Measurements from ENCODE around the gene KLF2.

The KLF2 gene

DNA sequence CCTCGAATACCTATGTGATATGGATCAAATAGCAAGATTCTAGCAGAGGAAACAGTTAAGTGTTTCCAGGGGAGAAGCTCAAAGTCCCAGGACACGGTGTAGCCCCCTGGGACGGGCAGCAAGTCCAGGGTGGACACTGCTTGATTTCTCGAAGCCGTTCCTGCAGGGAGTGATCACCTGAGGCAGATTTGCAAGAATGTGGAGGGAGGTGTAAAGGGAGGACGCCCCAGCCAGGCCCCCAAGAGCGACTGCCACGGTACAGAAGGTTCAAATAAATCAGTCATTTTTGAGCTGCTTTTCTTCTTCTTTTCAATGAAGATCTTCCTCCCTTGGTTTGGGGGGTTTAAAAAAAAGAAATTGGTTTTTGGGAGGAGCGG lies 41.4 kb downstream of the KLF2 start:
- peak overlapping the region; percentile 80 for H3K27ac Mint-ChIP-seq
- H3K4me3 Mint-ChIP-seq = no peak overlapping the region
- H3K36me3 Mint-ChIP-seq (ENCODE audit: low read depth) = peaks cover 12% of the 10 kb centered on the region
- DNase-seq = no peak
- TF ChIP-seq, protein P1, sequence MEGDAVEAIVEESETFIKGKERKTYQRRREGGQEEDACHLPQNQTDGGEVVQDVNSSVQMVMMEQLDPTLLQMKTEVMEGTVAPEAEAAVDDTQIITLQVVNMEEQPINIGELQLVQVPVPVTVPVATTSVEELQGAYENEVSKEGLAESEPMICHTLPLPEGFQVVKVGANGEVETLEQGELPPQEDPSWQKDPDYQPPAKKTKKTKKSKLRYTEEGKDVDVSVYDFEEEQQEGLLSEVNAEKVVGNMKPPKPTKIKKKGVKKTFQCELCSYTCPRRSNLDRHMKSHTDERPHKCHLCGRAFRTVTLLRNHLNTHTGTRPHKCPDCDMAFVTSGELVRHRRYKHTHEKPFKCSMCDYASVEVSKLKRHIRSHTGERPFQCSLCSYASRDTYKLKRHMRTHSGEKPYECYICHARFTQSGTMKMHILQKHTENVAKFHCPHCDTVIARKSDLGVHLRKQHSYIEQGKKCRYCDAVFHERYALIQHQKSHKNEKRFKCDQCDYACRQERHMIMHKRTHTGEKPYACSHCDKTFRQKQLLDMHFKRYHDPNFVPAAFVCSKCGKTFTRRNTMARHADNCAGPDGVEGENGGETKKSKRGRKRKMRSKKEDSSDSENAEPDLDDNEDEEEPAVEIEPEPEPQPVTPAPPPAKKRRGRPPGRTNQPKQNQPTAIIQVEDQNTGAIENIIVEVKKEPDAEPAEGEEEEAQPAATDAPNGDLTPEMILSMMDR (IDR thresholded peaks at IDR 0.05) = no peak
- H3K4me1 Mint-ChIP-seq = peaks cover 30% of the 10 kb centered on the region
- no peaks in the 10 kb centered on the region for H3K27me3 Mint-ChIP-seq (ENCODE audit: low read depth, poor library complexity)
- no peaks in the 10 kb centered on the region for H3K9me3 Mint-ChIP-seq

DNA sequence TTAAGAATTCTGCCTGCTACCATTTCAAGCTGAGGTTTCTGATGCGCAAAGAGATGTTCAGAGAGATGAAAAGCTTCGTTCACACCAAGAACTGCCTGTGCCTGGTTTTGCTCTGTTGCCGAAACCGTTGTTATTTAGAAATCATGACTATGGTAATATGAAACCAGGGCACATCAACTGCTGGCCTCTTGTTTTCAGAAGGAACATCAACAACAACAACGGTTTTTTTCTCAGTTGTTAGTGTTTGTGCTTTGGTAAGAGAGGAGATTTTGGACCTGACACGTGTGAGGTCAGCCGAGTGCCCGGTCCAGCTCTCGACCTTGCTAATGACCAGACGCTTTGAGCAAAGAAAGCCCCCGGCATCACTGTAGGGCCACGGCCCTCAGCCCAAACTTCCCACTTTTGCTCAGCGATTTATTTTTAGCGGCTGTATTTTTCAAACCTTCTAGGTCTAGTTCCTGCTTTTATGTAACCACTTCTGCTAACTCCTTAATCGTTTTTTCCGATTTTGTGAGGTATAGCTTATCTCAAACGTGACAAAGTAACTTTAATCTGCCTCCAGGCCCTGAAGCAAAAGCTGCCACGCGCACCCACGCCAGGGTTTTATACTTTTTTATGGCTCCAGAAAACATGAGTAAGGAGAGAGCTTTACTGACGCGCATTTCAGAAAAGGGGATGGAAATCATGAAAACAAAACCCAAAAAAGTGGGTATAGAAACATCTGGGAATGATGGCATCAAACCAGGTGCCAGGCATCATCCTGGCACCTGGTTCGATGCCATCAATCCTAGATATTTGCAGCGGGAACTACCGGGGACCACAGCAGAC lies 42.0 kb downstream of the KLF2 start:
- Mint-ChIP-seq H3K4me3 (peak overlapping the region; percentile 33), H3K27me3 (ENCODE audit: low read depth, poor library complexity) (no peaks in the 10 kb centered on the region), H3K4me1 (peaks cover 24% of the 10 kb centered on the region), H3K27ac (peak overlapping the region; percentile 88), H3K36me3 (ENCODE audit: low read depth) (peaks cover 12% of the 10 kb centered on the region), H3K9me3 (no peaks in the 10 kb centered on the region)
- TF ChIP-seq, protein P1 (IDR thresholded peaks at IDR 0.05) = no peak
- DNase-seq = no peak

DNA sequence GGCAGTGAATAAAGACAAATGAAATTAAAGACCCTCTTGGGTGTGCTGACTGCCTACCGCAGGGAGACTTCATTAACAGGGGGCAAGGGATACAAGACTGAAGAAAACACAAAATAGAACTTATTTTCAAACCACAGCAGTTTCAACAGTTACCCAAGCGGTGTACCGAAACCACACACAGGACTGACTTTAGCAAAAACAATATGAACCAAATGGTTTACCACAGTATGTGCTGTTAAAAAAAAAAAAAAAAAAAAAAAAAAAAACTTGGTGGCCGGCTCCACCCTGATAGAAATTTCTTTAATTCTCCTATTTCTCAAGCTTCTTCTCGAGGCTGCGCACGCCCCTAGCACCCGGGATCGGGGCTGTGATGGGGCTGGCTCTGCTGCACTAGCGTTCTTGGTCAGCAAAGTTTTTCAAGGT lies 42.6 kb downstream of the KLF2 start:
- peaks cover 12% of the 10 kb centered on the region for H3K36me3 Mint-ChIP-seq (ENCODE audit: low read depth)
- TF ChIP-seq, protein P1 (IDR thresholded peaks at IDR 0.05) = no peak
- H3K4me1 Mint-ChIP-seq = peaks cover 18% of the 10 kb centered on the region
- H3K27me3 Mint-ChIP-seq (ENCODE audit: low read depth, poor library complexity) = no peaks in the 10 kb centered on the region
- H3K4me3 Mint-ChIP-seq = peak overlapping the region; percentile 33
- no peak overlapping the region for H3K27ac Mint-ChIP-seq
- no peak for DNase-seq
- no peaks in the 10 kb centered on the region for H3K9me3 Mint-ChIP-seq

DNA sequence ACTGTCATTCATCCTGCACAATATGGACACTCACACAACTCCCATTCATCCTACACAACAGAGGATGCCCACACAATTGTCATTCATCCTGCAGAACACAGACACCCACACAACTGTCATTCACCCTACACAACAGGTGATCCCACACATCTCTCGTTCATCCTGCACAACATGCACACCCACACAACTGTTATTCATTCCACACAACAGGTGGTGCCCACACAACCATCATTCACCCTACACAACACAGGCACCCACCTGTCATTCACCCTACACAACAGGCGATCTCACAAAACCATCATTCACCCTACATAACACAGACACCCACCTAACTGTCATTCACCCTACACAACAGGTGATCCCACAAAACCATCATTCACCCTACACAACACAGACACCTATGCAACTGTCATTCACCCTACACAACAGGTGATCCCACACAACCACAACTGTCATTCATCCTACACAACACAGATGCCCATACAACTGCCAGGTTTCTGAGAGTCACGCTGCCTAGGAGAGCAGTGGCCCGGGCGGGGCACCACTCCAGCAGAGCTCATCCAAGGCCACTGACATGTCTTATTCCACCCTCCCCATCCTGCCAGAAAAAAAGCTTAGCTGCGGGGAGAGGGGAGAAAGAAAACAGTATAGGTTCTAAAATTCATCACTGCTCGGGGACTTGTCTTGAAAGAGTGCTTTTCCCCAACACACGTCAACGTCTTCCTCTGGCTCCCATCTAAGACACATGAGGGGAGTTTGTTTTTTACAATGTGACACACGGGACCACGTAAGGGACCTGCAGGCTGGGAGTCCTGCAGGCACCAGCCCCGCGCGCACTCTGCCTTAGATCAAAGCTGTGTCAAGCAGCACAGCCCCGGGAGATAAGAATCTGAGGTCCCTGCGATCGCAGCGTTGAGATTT lies 44.0 kb downstream of the KLF2 start:
- peaks cover 16% of the 10 kb centered on the region for H3K36me3 Mint-ChIP-seq (ENCODE audit: low read depth)
- peaks cover 21% of the 10 kb centered on the region for H3K4me1 Mint-ChIP-seq
- H3K9me3 Mint-ChIP-seq = no peaks in the 10 kb centered on the region
- DNase-seq = no peak
- no peaks in the 10 kb centered on the region for H3K27me3 Mint-ChIP-seq (ENCODE audit: low read depth, poor library complexity)
- H3K27ac Mint-ChIP-seq = no peak overlapping the region
- TF ChIP-seq, protein P1 (IDR thresholded peaks at IDR 0.05) = no peak
- no peak overlapping the region for H3K4me3 Mint-ChIP-seq

DNA sequence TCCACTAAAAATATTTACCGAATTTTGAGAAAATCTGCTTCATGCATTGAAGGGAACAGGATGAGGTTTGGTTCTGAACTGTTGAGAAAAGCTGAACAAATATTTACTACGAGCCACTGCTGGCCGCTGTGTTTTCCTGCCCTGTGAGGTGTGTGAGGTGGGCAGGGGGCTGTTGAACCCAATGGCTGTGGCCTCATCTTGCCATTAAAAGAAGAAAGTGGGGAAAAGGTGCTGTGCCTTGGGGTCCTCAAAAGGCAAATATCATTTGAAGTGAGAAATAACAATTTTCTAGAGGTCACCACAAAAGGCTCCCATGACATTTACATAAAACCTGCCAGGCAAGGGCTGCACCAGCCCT lies 44.7 kb downstream of the KLF2 start:
- H3K4me3 Mint-ChIP-seq = no peak overlapping the region
- peaks cover 22% of the 10 kb centered on the region for H3K4me1 Mint-ChIP-seq
- no peaks in the 10 kb centered on the region for H3K9me3 Mint-ChIP-seq
- TF ChIP-seq, protein P1 (IDR thresholded peaks at IDR 0.05) = no peak
- peaks cover 20% of the 10 kb centered on the region for H3K36me3 Mint-ChIP-seq (ENCODE audit: low read depth)
- H3K27ac Mint-ChIP-seq = no peak overlapping the region
- H3K27me3 Mint-ChIP-seq (ENCODE audit: low read depth, poor library complexity) = no peaks in the 10 kb centered on the region
- no peak for DNase-seq

Data from nephron progenitor cell (in vitro differentiated cells).